Activated B cell treated with CpG ODN at 0.5 μM for 24 hours (primary cell): ENCODE data around the gene CACNA1E. TPM values are rescaled to one million over a fixed set of nuclear protein-coding genes. Genes with fewer than 3 reads are reported as not detected.

Experiments used
- ATAC-seq: fragments of 200-7000 bp; cut with Tn5 transposase; one replicate; pipeline ENCODE4 v1.10.0; 2021; ENCODE audit warnings: low read depth, mild to moderate bottlenecking, moderate library complexity
- CTCF ChIA-PET: fragments of 350-600 bp; sonication (Branson Sonifier 250); formaldehyde crosslinking; loops from one replicate; lab custom pipeline; 2021; ENCODE audit warnings: antibody characterized with exemption; lab: Charles Lee
- POLR2A ChIA-PET: fragments of 350-600 bp; sonication (Branson Sonifier 250); formaldehyde crosslinking; loops from one replicate; lab custom pipeline; 2021; ENCODE audit warnings: antibody characterized with exemption; lab: Charles Lee
- DNase-seq: peaks from one replicate; pipeline ENCODE4 v3.0.0; 2022
- H3K27ac Mint-ChIP-seq: one replicate; pipeline ENCODE4 v1.8.0; 2020; ENCODE audit warnings: mixed read lengths
- H3K27me3 Mint-ChIP-seq: one replicate; pipeline ENCODE4 v1.8.0; 2021; ENCODE audit warnings: mixed read lengths
- H3K36me3 Mint-ChIP-seq: one replicate; pipeline ENCODE4 v1.8.0; 2021; ENCODE audit warnings: low read depth, mixed read lengths
- H3K4me1 Mint-ChIP-seq: one replicate; pipeline ENCODE4 v1.8.0; 2021; ENCODE audit warnings: mixed read lengths
- H3K4me3 Mint-ChIP-seq: one replicate; pipeline ENCODE4 v1.8.0; 2020; ENCODE audit warnings: mild to moderate bottlenecking, mixed read lengths
- H3K9me3 Mint-ChIP-seq: one replicate; pipeline ENCODE4 v1.8.0; 2020; ENCODE audit warnings: mixed read lengths
- CTCF ChIP-seq: fragments of 200-600 bp; IDR thresholded peaks from one replicate; pipeline ENCODE4 v1.8.0; 2022; ENCODE audit warnings: antibody characterized with exemption, mild to moderate bottlenecking
- intact Hi-C: fragments of 100-400 bp; cut with micrococcal nuclease; formaldehyde crosslinking; loops from one replicate; pipeline ENCODE4 v1.15.1; 2024
- total RNA-seq: library from RNA; stranded (reverse); gene quantifications from 2 replicates; pipeline ENCODE4 v1.2.3, GENCODE V29; 2022

The CACNA1E gene
- total RNA-seq, 1 donor from 2014 or later, result 0.91 TPM

- ChIA-PET CTCF (no interaction called here), POLR2A (no interaction called here)
- no peak overlapping the region for H3K4me3 Mint-ChIP-seq
- peaks cover 6% of the 10 kb centered on the region for H3K27me3 Mint-ChIP-seq
- ATAC-seq, result no peak
- TF ChIP-seq CTCF, result no peak
- intact Hi-C loops, result no loop called here
- no peak for DNase-seq
- no peaks in the 10 kb centered on the region for H3K4me1 Mint-ChIP-seq
- no peaks in the 10 kb centered on the region for H3K9me3 Mint-ChIP-seq
- no peaks in the 10 kb centered on the region for H3K36me3 Mint-ChIP-seq
- H3K27ac Mint-ChIP-seq, result no peak overlapping the region
These were observed 40.0 kb upstream of the CACNA1E start for GRCh38 chr1:181443231-181443853.

GRCh38 chr1:181445436-181445835 lies 37.9 kb upstream of the CACNA1E start:
- ChIA-PET CTCF (no interaction called here), POLR2A (no interaction called here)
- H3K9me3 Mint-ChIP-seq, result no peaks in the 10 kb centered on the region
- ATAC-seq, result no peak
- DNase-seq, result no peak
- H3K4me1 Mint-ChIP-seq, result no peaks in the 10 kb centered on the region
- H3K27ac Mint-ChIP-seq, result no peak overlapping the region
- no peak overlapping the region for H3K4me3 Mint-ChIP-seq
- no peak for TF ChIP-seq CTCF
- no peaks in the 10 kb centered on the region for H3K36me3 Mint-ChIP-seq
- peaks cover 8% of the 10 kb centered on the region for H3K27me3 Mint-ChIP-seq
- intact Hi-C loops, result no loop called here

- H3K4me1 Mint-ChIP-seq, result no peaks in the 10 kb centered on the region
- POLR2A ChIA-PET, result no interaction called here
- CTCF ChIA-PET, result no interaction called here
- intact Hi-C loops, result no loop called here
- no peaks in the 10 kb centered on the region for H3K9me3 Mint-ChIP-seq
- no peak for TF ChIP-seq CTCF
- no peaks in the 10 kb centered on the region for H3K36me3 Mint-ChIP-seq
- H3K27ac Mint-ChIP-seq, result no peak overlapping the region
- no peak for DNase-seq
- H3K27me3 Mint-ChIP-seq, result peaks cover 8% of the 10 kb centered on the region
- no peak for ATAC-seq
- no peak overlapping the region for H3K4me3 Mint-ChIP-seq
These were observed 34.9 kb upstream of the CACNA1E start for GRCh38 chr1:181448461-181448860.

DNA sequence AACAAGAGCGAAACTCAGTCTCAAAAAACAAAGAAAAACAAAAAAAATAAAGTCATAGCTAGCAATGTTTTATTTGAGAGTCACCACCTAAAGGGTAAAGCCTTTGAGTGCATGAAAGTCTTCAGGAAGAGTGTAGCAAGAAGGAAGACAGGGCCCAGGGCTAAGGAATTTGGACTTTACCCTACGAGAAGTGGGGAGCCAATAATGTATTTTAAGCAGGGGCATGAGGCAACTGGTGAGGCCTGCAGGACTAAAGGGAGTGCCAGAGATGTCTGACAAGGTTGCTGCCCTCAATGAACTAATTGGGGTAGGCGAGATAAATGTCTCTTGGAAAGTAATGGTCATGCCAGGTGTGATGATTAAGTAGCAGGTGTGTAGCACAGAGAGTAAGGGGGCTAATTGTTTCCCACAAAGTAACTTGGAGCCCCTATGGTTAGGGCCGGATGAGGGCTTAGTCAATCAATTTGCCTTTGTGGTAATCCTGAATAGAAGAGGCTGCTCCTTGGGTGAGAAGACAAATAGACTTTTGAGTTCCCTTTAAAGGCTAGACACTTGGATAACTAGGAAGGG lies 31.6 kb upstream of the CACNA1E start:
- POLR2A ChIA-PET, result no interaction called here
- no peaks in the 10 kb centered on the region for H3K36me3 Mint-ChIP-seq
- no peak overlapping the region for H3K27ac Mint-ChIP-seq
- DNase-seq (no peak), ATAC-seq (no peak)
- no peaks in the 10 kb centered on the region for H3K4me1 Mint-ChIP-seq
- H3K27me3 Mint-ChIP-seq, result peaks cover 7% of the 10 kb centered on the region
- H3K4me3 Mint-ChIP-seq, result no peak overlapping the region
- CTCF ChIA-PET, result no interaction called here
- intact Hi-C loops, result no loop called here
- H3K9me3 Mint-ChIP-seq, result no peaks in the 10 kb centered on the region
- TF ChIP-seq CTCF, result no peak

GRCh38 chr1:181452746-181453145 lies 30.6 kb upstream of the CACNA1E start:
- H3K4me1 Mint-ChIP-seq, result no peaks in the 10 kb centered on the region
- ATAC-seq (no peak), DNase-seq (no peak)
- intact Hi-C loops, result no loop called here
- peaks cover 11% of the 10 kb centered on the region for H3K27me3 Mint-ChIP-seq
- no peak overlapping the region for H3K27ac Mint-ChIP-seq
- CTCF ChIA-PET, result no interaction called here
- POLR2A ChIA-PET, result no interaction called here
- no peak for TF ChIP-seq CTCF
- no peaks in the 10 kb centered on the region for H3K36me3 Mint-ChIP-seq
- H3K4me3 Mint-ChIP-seq, result no peak overlapping the region
- peaks cover 6% of the 10 kb centered on the region for H3K9me3 Mint-ChIP-seq
